Brain microvascular endothelial cell (primary cell): Measurements from ENCODE around the gene PRPF40A.
"Not testable (repeated sequence)": the region's sequence is repeated elsewhere in the genome, so short reads cannot be mapped to it uniquely, and the experiment has no call there.

ENCODE experiments used
- DNase-seq: peaks from one replicate; pipeline ENCODE4 v3.0.0-alpha.2; 2020
- H3K27ac ChIP-seq: fragments of 250-450 bp; sonication (Bioruptor Pico); 2 replicates; pipeline ENCODE4 v1.5.1; 2020; ENCODE audit warnings: mild to moderate bottlenecking, moderate library complexity
- H3K27me3 ChIP-seq: fragments of 250-450 bp; sonication (Bioruptor Pico); replicated peaks from 2 replicates; pipeline ENCODE4 v1.5.1; 2020; ENCODE audit warnings: mild to moderate bottlenecking
- H3K36me3 ChIP-seq: fragments of 250-450 bp; sonication (Bioruptor Pico); replicated peaks from 2 replicates; pipeline ENCODE4 v1.5.1; 2020; ENCODE audit warnings: mild to moderate bottlenecking
- H3K4me3 ChIP-seq: 2 replicates; pipeline ENCODE4 v1.5.1; 2011; ENCODE audit warnings: low read depth, mild to moderate bottlenecking, control low read depth, low read length, moderate library complexity
- CTCF ChIP-seq: IDR thresholded peaks from 2 replicates; pipeline ENCODE4 v1.5.1; 2011; ENCODE audit warnings: low read depth, mild to moderate bottlenecking, moderate library complexity, low read length, control low read depth, inconsistent platforms; ENCODE audit errors: missing control alignments
- in situ Hi-C: cut with HindIII; loops from 2 replicates; pipeline ENCODE4 v1.10.0; 2017; ENCODE audit warnings: low sequenced_read_pairs, low pct_ligation_motif_present

PRPF40A gene

DNA sequence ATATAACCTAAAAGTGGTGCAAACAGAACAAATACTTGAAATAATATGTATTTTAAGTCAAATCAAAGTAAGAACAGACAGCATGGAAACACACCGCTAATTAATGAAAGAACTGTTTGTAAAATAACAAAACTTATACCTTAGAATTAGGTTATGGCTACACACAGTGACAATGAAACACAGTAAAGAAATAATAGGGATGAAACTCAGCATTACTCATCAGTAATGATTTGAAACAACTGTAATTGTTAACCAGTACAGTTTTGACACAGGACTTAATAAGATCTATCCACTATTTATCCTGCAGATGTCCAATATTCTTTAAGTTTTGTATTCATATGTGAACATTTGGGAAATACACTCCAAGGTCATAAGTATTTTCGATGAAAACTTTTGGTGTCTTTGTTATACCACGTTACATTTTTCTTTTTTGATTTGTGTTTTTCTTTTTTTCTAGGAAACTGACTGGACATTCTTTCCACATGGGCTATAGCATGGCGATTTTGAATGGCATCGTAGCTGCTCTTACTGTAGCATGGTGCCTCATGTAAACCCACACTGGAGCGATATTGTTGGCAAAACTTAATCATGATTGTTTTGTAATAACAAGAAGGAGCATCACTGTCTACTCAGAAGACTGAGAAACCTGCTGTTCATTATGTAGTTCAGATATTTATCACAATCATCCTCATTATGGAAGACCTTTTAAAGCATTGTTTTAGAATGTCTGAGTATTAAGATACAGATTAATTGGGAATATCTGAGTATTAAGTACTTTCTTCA lies 42.2 kb upstream of the PRPF40A start:
- DNase-seq = no peak
- no peak overlapping the region for H3K4me3 ChIP-seq
- no peak overlapping the region for H3K27ac ChIP-seq
- no peaks in the 10 kb centered on the region for H3K36me3 ChIP-seq
- in situ Hi-C loops = no loop called here
- no peak for TF ChIP-seq CTCF
- H3K27me3 ChIP-seq = no peaks in the 10 kb centered on the region

- in situ Hi-C loops = no loop called here
- no peak overlapping the region for H3K27ac ChIP-seq
- no peaks in the 10 kb centered on the region for H3K36me3 ChIP-seq
- TF ChIP-seq CTCF = peak; percentile 56
- no peak overlapping the region for H3K4me3 ChIP-seq
- H3K27me3 ChIP-seq = no peaks in the 10 kb centered on the region
- DNase-seq = no peak
These were observed 37.8 kb upstream of the PRPF40A start for GRCh38 chr2:152755029-152755428.

GRCh38 chr2:152747751-152748150 lies 30.5 kb upstream of the PRPF40A start:
- in situ Hi-C loops, H3K4me3 ChIP-seq, H3K27me3 ChIP-seq, H3K36me3 ChIP-seq: not testable (repeated sequence)
- H3K27ac ChIP-seq = peak overlapping the region; percentile 40
- DNase-seq = peak; percentile 59

DNA sequence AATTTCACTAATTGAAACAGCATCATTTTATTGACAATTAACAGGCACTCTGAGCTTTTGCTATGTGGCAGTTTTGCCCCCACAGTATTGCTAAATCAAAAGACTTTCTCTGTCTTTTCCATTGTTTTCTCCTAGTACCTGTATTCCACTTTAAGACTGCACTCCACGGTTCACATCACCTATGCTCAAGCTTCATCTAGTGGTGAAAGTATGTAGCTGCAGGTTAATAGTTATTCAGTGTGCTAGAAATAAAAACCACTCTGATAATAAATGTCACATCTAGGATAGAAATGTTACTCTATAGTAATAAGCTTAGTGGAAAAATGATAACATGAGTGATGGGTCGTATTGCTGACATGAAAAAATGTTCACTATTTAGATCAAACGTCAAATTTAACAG lies 25.7 kb upstream of the PRPF40A start:
- DNase-seq = no peak
- peak; percentile 59 for TF ChIP-seq CTCF
- peaks cover 4% of the 10 kb centered on the region for H3K36me3 ChIP-seq
- no peaks in the 10 kb centered on the region for H3K27me3 ChIP-seq
- H3K4me3 ChIP-seq = no peak overlapping the region
- H3K27ac ChIP-seq = no peak overlapping the region
- in situ Hi-C loops = no loop called here

DNA sequence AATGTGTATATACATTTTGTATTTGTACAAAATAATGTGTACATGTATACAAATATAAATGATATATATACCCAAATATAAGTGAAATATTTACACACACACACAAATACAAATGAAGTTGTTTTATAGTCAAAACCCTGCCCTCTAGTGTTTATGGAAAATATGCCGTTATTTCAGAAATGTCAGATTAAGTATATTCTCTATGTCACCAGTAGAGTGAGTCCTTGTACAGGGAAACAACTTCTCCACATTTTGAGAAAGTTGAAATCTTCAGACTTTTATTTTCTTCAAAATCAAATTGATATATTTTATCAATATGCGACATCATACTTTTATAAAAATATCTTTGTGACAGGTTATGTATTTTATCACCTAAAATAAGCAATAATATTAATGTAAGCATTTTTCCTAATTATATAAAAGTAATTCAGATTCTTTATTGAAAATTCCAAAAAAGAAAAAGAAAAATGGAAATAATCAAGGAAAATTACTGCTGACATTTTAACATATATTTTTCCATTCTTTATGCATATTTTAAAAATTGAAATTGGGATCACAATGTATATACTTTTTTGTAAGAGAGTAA lies 23.6 kb upstream of the PRPF40A start:
- TF ChIP-seq CTCF = peak; percentile 62
- in situ Hi-C loops = no loop called here
- Histone ChIP-seq H3K27me3 (no peaks in the 10 kb centered on the region), H3K27ac (no peak overlapping the region), H3K36me3 (peaks cover 4% of the 10 kb centered on the region), H3K4me3 (no peak overlapping the region)
- DNase-seq = no peak

- in situ Hi-C loops, H3K4me3 ChIP-seq: not testable (repeated sequence)
These were observed 22.4 kb upstream of the PRPF40A start for GRCh38 chr2:152739705-152740104.

GRCh38 chr2:152738438-152738837 lies 21.2 kb upstream of the PRPF40A start:
- Histone ChIP-seq H3K27ac (no peak overlapping the region), H3K4me3 (no peak overlapping the region), H3K27me3 (no peaks in the 10 kb centered on the region), H3K36me3 (peaks cover 4% of the 10 kb centered on the region)
- no peak for DNase-seq
- TF ChIP-seq CTCF = no peak
- in situ Hi-C loops = no loop called here

More at GRCh38 chr2:152739705-152740104, 22.4 kb upstream of the PRPF40A start:
- not testable (repeated sequence) for H3K27ac ChIP-seq, DNase-seq, H3K27me3 ChIP-seq, H3K36me3 ChIP-seq

- in situ Hi-C loops, H3K4me3 ChIP-seq, H3K27me3 ChIP-seq, DNase-seq, H3K27ac ChIP-seq, H3K36me3 ChIP-seq: not testable (repeated sequence)
These were observed 20.2 kb upstream of the PRPF40A start for GRCh38 chr2:152737509-152737908.
